HL-60 (cell line): ENCODE results near the gene HOATZ.

ENCODE experiments used
- DNase-seq, 2 experiments: peaks; one replicate each; pipeline ENCODE4 v3.0.0-alpha.2; 2010 to 2020; ENCODE audit warnings: low read depth in 1 of 2, low spot score in 1 of 2
- H3K27ac ChIP-seq: fragments of 250-450 bp; sonication (Bioruptor Pico); replicated peaks from 2 replicates; pipeline ENCODE4 v1.5.1; 2020; ENCODE audit warnings: mild to moderate bottlenecking, moderate library complexity
- H3K27me3 ChIP-seq: fragments of 250-450 bp; sonication (Bioruptor Pico); 2 replicates; pipeline ENCODE4 v1.5.1; 2021; ENCODE audit warnings: mild to moderate bottlenecking, moderate library complexity; ENCODE audit not compliant: insufficient read depth, poor library complexity, severe bottlenecking
- H3K4me3 ChIP-seq: replicated peaks from 2 replicates; pipeline ENCODE4 v1.5.1; 2011; ENCODE audit warnings: mild to moderate bottlenecking, control low read depth, low read length; ENCODE audit not compliant: insufficient read depth
- GABPA ChIP-seq: IDR thresholded peaks from 2 replicates; pipeline ENCODE4 v1.6.1; 2012; ENCODE audit warnings: low read depth
- POLR2AphosphoS5 ChIP-seq: IDR thresholded peaks from 2 replicates; pipeline ENCODE4 v1.6.1; 2012; ENCODE audit warnings: low read depth
- REST ChIP-seq: IDR thresholded peaks from 2 replicates; pipeline ENCODE4 v1.6.1; 2012; ENCODE audit warnings: low read depth; ENCODE audit not compliant: insufficient replicate concordance
- SPI1 ChIP-seq: IDR thresholded peaks from 2 replicates; pipeline ENCODE4 v1.6.1; 2012; ENCODE audit warnings: low read depth, mild to moderate bottlenecking, borderline replicate concordance
- TF ChIP-seq, protein P1 (sequence below): IDR thresholded peaks from one replicate; pipeline ENCODE4 v1.5.1; 2011; ENCODE audit warnings: low read length, control low read depth, inconsistent platforms; ENCODE audit not compliant: insufficient read depth

The HOATZ gene

GRCh38 chr11:111574373-111575225, 60.0 kb downstream of the HOATZ start:
- H3K4me3 ChIP-seq = no peak overlapping the region
- no peak for DNase-seq
- no peak for TF ChIP-seq GABPA
- no peak overlapping the region for H3K27ac ChIP-seq
- H3K27me3 ChIP-seq = no peaks in the 10 kb centered on the region

DNA sequence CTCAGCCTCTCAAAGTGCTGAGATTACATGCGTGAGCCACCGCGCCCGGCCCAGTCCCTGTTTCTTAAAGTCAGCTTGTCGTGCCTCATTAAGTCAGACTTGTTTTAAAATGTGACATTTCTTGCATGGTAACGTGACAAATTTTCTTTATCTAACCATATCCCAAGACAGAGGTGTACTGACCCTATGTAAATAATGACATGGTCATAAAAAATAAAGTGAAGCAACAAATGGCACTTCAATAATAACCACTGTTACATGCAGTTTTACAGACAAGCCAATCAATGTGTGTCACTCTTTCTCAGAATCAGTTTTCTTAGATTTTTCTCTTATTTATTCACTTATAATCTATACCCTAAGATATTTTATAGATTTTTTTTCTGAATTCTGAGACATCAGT, 61.2 kb downstream of the HOATZ start:
- DNase-seq = no peak
- TF ChIP-seq GABPA = no peak
- TF ChIP-seq, protein P1, sequence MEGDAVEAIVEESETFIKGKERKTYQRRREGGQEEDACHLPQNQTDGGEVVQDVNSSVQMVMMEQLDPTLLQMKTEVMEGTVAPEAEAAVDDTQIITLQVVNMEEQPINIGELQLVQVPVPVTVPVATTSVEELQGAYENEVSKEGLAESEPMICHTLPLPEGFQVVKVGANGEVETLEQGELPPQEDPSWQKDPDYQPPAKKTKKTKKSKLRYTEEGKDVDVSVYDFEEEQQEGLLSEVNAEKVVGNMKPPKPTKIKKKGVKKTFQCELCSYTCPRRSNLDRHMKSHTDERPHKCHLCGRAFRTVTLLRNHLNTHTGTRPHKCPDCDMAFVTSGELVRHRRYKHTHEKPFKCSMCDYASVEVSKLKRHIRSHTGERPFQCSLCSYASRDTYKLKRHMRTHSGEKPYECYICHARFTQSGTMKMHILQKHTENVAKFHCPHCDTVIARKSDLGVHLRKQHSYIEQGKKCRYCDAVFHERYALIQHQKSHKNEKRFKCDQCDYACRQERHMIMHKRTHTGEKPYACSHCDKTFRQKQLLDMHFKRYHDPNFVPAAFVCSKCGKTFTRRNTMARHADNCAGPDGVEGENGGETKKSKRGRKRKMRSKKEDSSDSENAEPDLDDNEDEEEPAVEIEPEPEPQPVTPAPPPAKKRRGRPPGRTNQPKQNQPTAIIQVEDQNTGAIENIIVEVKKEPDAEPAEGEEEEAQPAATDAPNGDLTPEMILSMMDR = no peak
- no peak for TF ChIP-seq POLR2AphosphoS5
- no peak for TF ChIP-seq SPI1
- no peak for TF ChIP-seq REST
- Histone ChIP-seq H3K4me3 (no peak overlapping the region), H3K27ac (no peak overlapping the region), H3K27me3 (no peaks in the 10 kb centered on the region)

DNA sequence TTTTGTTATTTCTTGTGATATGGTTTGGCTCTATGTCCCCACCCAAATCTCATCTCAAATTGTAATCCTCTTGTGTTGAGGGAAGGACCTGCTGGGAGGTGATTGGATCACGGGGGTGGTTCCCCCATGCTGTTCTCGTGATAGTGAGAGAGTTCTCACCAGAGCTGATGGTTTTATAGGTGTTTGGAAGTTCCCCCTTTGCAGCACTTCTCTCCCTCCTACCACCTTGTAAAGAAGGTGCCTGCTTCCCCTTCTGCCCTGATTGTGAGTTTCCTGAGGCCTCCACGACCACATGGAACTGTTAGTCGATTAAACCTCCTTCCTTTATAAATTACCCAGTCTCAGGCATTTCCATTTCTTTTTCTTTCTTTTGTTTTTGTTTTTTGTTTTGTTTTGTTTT, 63.2 kb downstream of the HOATZ start:
- no peak for DNase-seq
- Histone ChIP-seq H3K27ac (no peak overlapping the region), H3K27me3 (no peaks in the 10 kb centered on the region), H3K4me3 (no peak overlapping the region)
- TF ChIP-seq POLR2AphosphoS5 = no peak
- TF ChIP-seq GABPA = no peak
- TF ChIP-seq, protein P1 = no peak
- TF ChIP-seq SPI1 = no peak
- TF ChIP-seq REST = no peak

DNA sequence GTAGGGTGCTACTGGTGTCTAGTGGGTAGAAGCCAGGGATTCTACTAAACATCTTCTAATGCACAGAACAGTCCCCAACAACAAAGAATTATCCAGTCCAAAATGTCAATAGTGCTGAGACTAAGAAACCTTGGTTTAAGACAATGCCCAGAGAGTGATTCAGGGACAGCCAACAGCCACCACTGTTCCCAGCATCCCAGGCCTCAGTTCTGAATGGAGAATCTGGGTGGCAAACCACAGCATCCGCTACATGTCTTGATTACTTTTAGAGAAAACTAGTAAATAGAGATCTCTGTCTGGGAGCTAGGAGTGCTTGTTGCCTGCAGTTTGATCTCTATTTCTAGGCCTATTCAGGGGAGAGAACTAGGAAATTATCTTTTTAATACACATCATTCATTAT, 66.8 kb downstream of the HOATZ start:
- TF ChIP-seq, protein P1 = no peak
- no peaks in the 10 kb centered on the region for H3K27me3 ChIP-seq
- no peak overlapping the region for H3K4me3 ChIP-seq
- no peak for DNase-seq
- H3K27ac ChIP-seq = no peak overlapping the region
